ENCODE results near the gene DENND6A. TPM values are rescaled to one million over a fixed set of nuclear protein-coding genes. Genes with fewer than 3 reads are reported as not detected.

Gene DENND6A
- total RNA-seq, 2 donors from 2014 or later = 19.9 to 23.3 TPM

GRCh38 chr3:57575966-57576626 lies 116.8 kb downstream of the DENND6A start:
- no peak for ATAC-seq
- H3K36me3 Mint-ChIP-seq = peaks cover 0 to 27% of the 10 kb centered on the region in 2 donors

More at GRCh38 chr3:57575966-57576626, 116.8 kb downstream of the DENND6A start:
- Mint-ChIP-seq H3K9me3 (no peaks in the 10 kb centered on the region), H3K27ac (no peak overlapping the region)
- no peak for DNase-seq (ENCODE audit: low spot score in 2 of 2)

Other genes starting within 250 kb of the DENND6A start
- gene DNAH12, start 148.7 kb downstream of the DENND6A start, total RNA-seq = under 1 TPM; 0.04 to 0.05 TPM
- gene PDE12, start 136.8 kb downstream of the DENND6A start, total RNA-seq = 10 to 100 TPM; 19.0 to 28.7 TPM
- 10 to 100 TPM; 51.7 to 75.5 TPM for gene ARF4, start 95.7 kb downstream of the DENND6A start, total RNA-seq
- 10 to 100 TPM; 44.1 to 44.8 TPM for gene SLMAP, start 63.2 kb upstream of the DENND6A start, total RNA-seq

All from activated naive CD4-positive, alpha-beta T cell treated with anti-CD3 and anti-CD28 coated beads, Interleukin-2, amount 50 U/mL, for 72 hours (primary cell).